ENCODE measurements around the gene POLR3E. TPM values are rescaled to one million over a fixed set of nuclear protein-coding genes. Genes with fewer than 3 reads are reported as not detected.

POLR3E gene
- total and polyA plus RNA-seq, 2 donors (not counting 3 experiments of a cell fraction or from before 2014, with no cell fraction given): 48.3 to 62.2 TPM

DNA sequence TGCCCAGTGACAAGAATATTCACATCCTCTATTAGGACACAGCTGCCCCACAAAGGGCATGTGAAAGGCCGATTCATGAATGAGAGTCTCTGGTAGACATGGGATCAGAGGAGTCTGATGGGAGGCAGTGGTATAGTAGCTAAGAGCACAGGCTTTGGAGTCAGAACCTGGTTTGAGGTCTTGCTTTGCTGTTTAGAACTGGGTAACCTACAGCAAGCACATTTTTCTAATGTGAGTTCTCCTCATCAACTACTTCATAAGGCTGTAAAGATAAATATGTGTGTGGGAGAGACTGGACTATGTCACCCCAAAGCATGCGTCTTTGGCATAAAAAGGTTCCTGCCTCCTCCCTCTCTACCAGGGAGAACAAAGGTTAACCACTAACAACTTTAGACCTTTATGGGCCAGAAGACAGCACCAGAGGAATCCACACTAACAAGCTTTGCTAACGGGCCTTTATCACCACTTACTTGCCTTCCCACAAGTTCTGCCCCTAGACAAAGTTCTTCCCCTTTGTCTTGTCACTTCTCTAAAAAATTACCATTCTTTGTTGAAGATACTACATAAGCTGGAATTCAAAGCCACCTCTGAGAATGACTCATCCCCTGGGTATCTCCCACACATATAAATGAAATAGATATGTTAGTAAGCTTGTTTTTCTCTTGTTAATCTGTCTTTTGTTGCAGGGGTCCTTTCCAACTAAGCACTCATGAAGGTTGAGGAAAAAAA lies 56.1 kb downstream of the POLR3E start:
- DNase-seq (ENCODE audit: low read depth, low spot score) (peak; percentile 28), FAIRE-seq (peak; percentile 54)
- no TSS peak for BruUV-seq (replicated peaks)
- ChIA-PET POLR2A (interaction anchor here (0.8 kb wide), 1 partner anchor 83 kb away, joined by 8 read pairs; no protein-coding TSS in a partner anchor), CTCF (interaction anchor here (1.0 to 2.8 kb wide), 7 partner anchors 9 to 50 kb away, joined by 3 to 13 read pairs (median 3); no protein-coding TSS in a partner anchor)
- H3K36me3 ChIP-seq (ENCODE audit: control insufficient read depth in 2 of 2, extremely low read depth in 1 of 2, insufficient read depth in 2 of 2, low read length in 2 of 2): peaks cover 13 to 14% of the 10 kb centered on the region in 2 experiments
- TF ChIP-seq, protein P1, sequence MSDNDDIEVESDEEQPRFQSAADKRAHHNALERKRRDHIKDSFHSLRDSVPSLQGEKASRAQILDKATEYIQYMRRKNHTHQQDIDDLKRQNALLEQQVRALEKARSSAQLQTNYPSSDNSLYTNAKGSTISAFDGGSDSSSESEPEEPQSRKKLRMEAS (IDR thresholded peaks at IDR 0.05; ENCODE audit: insufficient read depth, insufficient read length): no peak
- TF ChIP-seq POLR2A (IDR thresholded peaks at IDR 0.05; ENCODE audit: low read depth, low read length): no peak
- no peak for TF ChIP-seq POLR2AphosphoS5 (IDR thresholded peaks at IDR 0.05; ENCODE audit: insufficient read depth, low read depth, low read length)
- peak; percentile 76 for TF ChIP-seq FOS (IDR thresholded peaks at IDR 0.05; ENCODE audit: borderline replicate concordance, insufficient read depth, low read length)
- no peaks in the 10 kb centered on the region for H4K20me1 ChIP-seq (replicated peaks; ENCODE audit: control insufficient read depth, extremely low read depth, insufficient read depth, low read length)
- H2AFZ ChIP-seq (ENCODE audit: low read depth, low read length): no peak overlapping the region
- H3K27ac ChIP-seq (ENCODE audit: insufficient read depth, low read depth, low read length): no peak overlapping the region
- dilution Hi-C loops (cut with MboI; ENCODE audit: extremely low pct_ligation_motif_present, low sequenced_read_pairs): no loop called here
- H3K9me3 ChIP-seq (replicated peaks; ENCODE audit: control insufficient read depth, insufficient read depth, low read length): no peaks in the 10 kb centered on the region
- H3K9me1 ChIP-seq (replicated peaks; ENCODE audit: control insufficient read depth, extremely low read depth, insufficient read depth, low read length): no peaks in the 10 kb centered on the region
- no peak overlapping the region for H3K4me2 ChIP-seq (ENCODE audit: insufficient read depth, low read length)
- H3K79me2 ChIP-seq (ENCODE audit: control insufficient read depth, insufficient read depth, low read length): peaks cover 65% of the 10 kb centered on the region
- no peaks in the 10 kb centered on the region for H3K27me3 ChIP-seq (ENCODE audit: control insufficient read depth in 2 of 2, insufficient read depth in 2 of 2, low read length in 2 of 2)
- intact Hi-C loops (cut with micrococcal nuclease): no loop called here
- H3K4me3 ChIP-seq (replicated peaks in 1 of 3; ENCODE audit: insufficient read depth in 1 of 3, low read depth in 1 of 3, low read length in 3 of 3): no peak overlapping the region
- no peak overlapping the region for H3K9ac ChIP-seq (replicated peaks; ENCODE audit: extremely low read depth, insufficient read depth, low read length)
- peaks cover 9% of the 10 kb centered on the region for H3K4me1 ChIP-seq (ENCODE audit: control insufficient read depth, extremely low read depth, insufficient read depth, low read length)

DNA sequence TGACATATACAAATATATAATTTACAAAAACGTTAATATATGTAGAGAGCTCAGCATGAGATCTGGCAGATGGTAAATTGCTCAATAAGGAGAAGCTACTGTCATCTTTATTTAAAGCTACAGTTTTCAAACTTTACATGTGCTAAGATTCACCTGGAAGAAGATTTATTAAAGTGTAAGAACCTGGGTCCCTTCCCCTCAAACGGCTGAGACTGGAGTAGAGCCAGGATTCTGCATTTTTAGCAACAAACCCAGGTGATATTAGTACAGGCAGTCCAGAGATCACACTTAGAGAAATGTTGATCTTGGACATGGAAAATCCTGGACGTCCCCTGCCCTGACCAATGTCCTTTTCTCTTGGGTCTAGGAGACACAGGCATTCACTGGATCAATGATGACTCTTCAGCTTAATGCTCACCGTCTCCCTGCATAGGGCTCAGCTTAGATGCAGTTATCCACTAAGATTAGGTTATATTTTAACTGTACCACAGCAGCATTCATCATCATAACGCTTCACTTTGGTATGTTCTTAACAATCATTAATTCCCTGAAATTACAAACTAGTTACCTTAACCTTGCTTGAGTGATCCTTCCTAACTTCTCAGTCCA lies 56.8 kb downstream of the POLR3E start:
- H2AFZ ChIP-seq (ENCODE audit: low read depth, low read length): no peak overlapping the region
- peaks cover 66% of the 10 kb centered on the region for H3K79me2 ChIP-seq (ENCODE audit: control insufficient read depth, insufficient read depth, low read length)
- intact Hi-C loops (cut with micrococcal nuclease): no loop called here
- no peak overlapping the region for H3K4me2 ChIP-seq (ENCODE audit: insufficient read depth, low read length)
- FAIRE-seq: no peak
- H3K36me3 ChIP-seq (ENCODE audit: control insufficient read depth in 2 of 2, extremely low read depth in 1 of 2, insufficient read depth in 2 of 2, low read length in 2 of 2): peaks cover 9 to 10% of the 10 kb centered on the region in 2 experiments
- H3K9me1 ChIP-seq (replicated peaks; ENCODE audit: control insufficient read depth, extremely low read depth, insufficient read depth, low read length): no peaks in the 10 kb centered on the region
- no peak overlapping the region for H3K27ac ChIP-seq (ENCODE audit: insufficient read depth, low read depth, low read length)
- dilution Hi-C loops (cut with MboI; ENCODE audit: extremely low pct_ligation_motif_present, low sequenced_read_pairs): no loop called here
- H3K4me1 ChIP-seq (ENCODE audit: control insufficient read depth, extremely low read depth, insufficient read depth, low read length): peaks cover 15% of the 10 kb centered on the region
- no peak overlapping the region for H3K4me3 ChIP-seq (replicated peaks in 1 of 3; ENCODE audit: insufficient read depth in 1 of 3, low read depth in 1 of 3, low read length in 3 of 3)
- CTCF ChIA-PET: interaction anchor here (1.0 to 2.8 kb wide), 7 partner anchors 8 to 49 kb away, joined by 3 to 13 read pairs (median 5); no protein-coding TSS in a partner anchor
- H4K20me1 ChIP-seq (replicated peaks; ENCODE audit: control insufficient read depth, extremely low read depth, insufficient read depth, low read length): no peaks in the 10 kb centered on the region
- POLR2A ChIA-PET: interaction anchor here (0.8 kb wide), 1 partner anchor 83 kb away, joined by 8 read pairs; no protein-coding TSS in a partner anchor
- no peaks in the 10 kb centered on the region for H3K9me3 ChIP-seq (replicated peaks; ENCODE audit: control insufficient read depth, insufficient read depth, low read length)
- TF ChIP-seq FOS (IDR thresholded peaks at IDR 0.05; ENCODE audit: borderline replicate concordance, insufficient read depth, low read length): no peak
- TF ChIP-seq MYC (IDR thresholded peaks at IDR 0.05; ENCODE audit: low read depth, low read length): no peak
- no peak for TF ChIP-seq POLR2A (IDR thresholded peaks at IDR 0.05; ENCODE audit: low read depth, low read length)
- no peak for TF ChIP-seq POLR2AphosphoS5 (IDR thresholded peaks at IDR 0.05; ENCODE audit: insufficient read depth, low read depth, low read length)
- no peak for TF ChIP-seq JUN (IDR thresholded peaks at IDR 0.05; ENCODE audit: borderline replicate concordance, insufficient read depth, insufficient read length, low read depth)
- TF ChIP-seq, protein P2, sequence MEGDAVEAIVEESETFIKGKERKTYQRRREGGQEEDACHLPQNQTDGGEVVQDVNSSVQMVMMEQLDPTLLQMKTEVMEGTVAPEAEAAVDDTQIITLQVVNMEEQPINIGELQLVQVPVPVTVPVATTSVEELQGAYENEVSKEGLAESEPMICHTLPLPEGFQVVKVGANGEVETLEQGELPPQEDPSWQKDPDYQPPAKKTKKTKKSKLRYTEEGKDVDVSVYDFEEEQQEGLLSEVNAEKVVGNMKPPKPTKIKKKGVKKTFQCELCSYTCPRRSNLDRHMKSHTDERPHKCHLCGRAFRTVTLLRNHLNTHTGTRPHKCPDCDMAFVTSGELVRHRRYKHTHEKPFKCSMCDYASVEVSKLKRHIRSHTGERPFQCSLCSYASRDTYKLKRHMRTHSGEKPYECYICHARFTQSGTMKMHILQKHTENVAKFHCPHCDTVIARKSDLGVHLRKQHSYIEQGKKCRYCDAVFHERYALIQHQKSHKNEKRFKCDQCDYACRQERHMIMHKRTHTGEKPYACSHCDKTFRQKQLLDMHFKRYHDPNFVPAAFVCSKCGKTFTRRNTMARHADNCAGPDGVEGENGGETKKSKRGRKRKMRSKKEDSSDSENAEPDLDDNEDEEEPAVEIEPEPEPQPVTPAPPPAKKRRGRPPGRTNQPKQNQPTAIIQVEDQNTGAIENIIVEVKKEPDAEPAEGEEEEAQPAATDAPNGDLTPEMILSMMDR (IDR thresholded peaks at IDR 0.05; ENCODE audit: extremely low read depth in 1 of 2, insufficient read depth in 1 of 2, low read depth in 1 of 2, low read length in 2 of 2): no peak
- TF ChIP-seq, protein P1 (IDR thresholded peaks at IDR 0.05; ENCODE audit: insufficient read depth, insufficient read length): no peak
- no TSS peak for BruUV-seq (replicated peaks)
- no peak overlapping the region for H3K9ac ChIP-seq (replicated peaks; ENCODE audit: extremely low read depth, insufficient read depth, low read length)
- H3K27me3 ChIP-seq (ENCODE audit: control insufficient read depth in 2 of 2, insufficient read depth in 2 of 2, low read length in 2 of 2): no peaks in the 10 kb centered on the region
- DNase-seq (ENCODE audit: low read depth, low spot score): no peak
